ENCODE data around the gene EXOC6B. TPM values are rescaled to one million over a fixed set of nuclear protein-coding genes. Genes with fewer than 3 reads are reported as not detected.
A peak's percentile ranks its signal among the peaks of the same experiment; 100 is the strongest.

Gene EXOC6B
- polyA plus RNA-seq, 2 of the 4 experiments (the other 2 are of a cell fraction), result 15.5 to 24.7 TPM

DNA sequence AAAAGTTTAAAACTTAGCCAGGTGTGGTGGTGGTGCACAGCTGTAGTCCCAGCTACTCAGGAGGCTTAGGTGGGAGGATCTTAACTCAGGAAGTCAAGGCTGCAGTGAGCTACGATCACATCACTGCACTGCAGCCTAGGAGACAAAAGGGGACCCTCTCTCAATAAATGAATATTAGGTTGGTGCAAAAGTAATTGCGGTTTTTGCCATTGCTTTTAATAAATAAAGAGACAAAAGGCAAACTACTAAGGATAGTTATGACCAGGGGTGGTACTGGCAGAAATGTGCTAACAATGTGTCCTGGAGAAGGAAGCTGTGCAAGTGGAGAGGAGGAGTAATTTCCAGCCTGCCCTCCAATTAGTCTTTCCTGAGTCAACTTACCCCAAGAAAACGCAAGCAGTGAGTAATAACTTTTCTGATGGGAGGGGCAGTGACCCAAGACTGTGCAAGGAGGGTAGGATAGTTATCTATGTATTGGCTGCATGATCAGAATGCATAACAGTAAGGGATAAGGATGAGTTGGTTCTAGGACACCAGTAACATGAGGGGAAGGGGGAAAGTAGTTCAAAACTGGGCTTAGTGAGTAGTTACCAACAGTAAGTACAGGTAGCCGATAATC lies 1.5 kb downstream of the EXOC6B start:
- no peak for DNase-seq (ENCODE audit: low read depth in 1 of 2, low spot score in 1 of 2)
- ChIA-PET POLR2A (no interaction called here), CTCF (interaction anchor here (0.5 to 2.0 kb wide), 7 partner anchors 8 to 1521 kb away, joined by 3 to 10 read pairs (median 4); no protein-coding TSS in a partner anchor)
- no peak for ATAC-seq
- peak overlapping the region; percentile 90 for H3K4me2 ChIP-seq
- WGBS (ENCODE audit: missing lambda C conversion rate), result 72% methylated on average over 4 of the region's 4 CpGs
- H3K9me3 ChIP-seq, result no peaks in the 10 kb centered on the region
- TF ChIP-seq JUNB (IDR thresholded peaks at IDR 0.05), result no peak
- TF ChIP-seq TP53 (CRISPR knock-in tag; IDR thresholded peaks at IDR 0.05), result no peak
- no peak for TF ChIP-seq RNF2 (IDR thresholded peaks at IDR 0.05; ENCODE audit: borderline replicate concordance, low read depth)
- TF ChIP-seq NPAS2 (CRISPR knock-in tag; IDR thresholded peaks at IDR 0.05; ENCODE audit: borderline replicate concordance), result no peak
- TF ChIP-seq, protein P1, sequence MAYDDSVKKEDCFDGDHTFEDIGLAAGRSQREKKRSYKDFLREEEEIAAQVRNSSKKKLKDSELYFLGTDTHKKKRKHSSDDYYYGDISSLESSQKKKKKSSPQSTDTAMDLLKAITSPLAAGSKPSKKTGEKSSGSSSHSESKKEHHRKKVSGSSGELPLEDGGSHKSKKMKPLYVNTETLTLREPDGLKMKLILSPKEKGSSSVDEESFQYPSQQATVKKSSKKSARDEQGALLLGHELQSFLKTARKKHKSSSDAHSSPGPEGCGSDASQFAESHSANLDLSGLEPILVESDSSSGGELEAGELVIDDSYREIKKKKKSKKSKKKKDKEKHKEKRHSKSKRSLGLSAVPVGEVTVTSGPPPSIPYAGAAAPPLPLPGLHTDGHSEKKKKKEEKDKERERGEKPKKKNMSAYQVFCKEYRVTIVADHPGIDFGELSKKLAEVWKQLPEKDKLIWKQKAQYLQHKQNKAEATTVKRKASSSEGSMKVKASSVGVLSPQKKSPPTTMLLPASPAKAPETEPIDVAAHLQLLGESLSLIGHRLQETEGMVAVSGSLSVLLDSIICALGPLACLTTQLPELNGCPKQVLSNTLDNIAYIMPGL (CRISPR knock-in tag; IDR thresholded peaks at IDR 0.05; ENCODE audit: borderline replicate concordance), result no peak
- no peak for TF ChIP-seq HOXB5 (CRISPR knock-in tag; IDR thresholded peaks at IDR 0.05)
- TF ChIP-seq JUN (IDR thresholded peaks at IDR 0.05), result no peak
- TF ChIP-seq EHMT2 (IDR thresholded peaks at IDR 0.05; ENCODE audit: low read depth), result no peak
- TF ChIP-seq ZNF302 (CRISPR knock-in tag; IDR thresholded peaks at IDR 0.05), result no peak
- TF ChIP-seq KDM5A (IDR thresholded peaks at IDR 0.05), result no peak
- TF ChIP-seq, protein P2, sequence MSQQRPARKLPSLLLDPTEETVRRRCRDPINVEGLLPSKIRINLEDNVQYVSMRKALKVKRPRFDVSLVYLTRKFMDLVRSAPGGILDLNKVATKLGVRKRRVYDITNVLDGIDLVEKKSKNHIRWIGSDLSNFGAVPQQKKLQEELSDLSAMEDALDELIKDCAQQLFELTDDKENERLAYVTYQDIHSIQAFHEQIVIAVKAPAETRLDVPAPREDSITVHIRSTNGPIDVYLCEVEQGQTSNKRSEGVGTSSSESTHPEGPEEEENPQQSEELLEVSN (IDR thresholded peaks at IDR 0.05; ENCODE audit: borderline replicate concordance, low read depth), result no peak
- TF ChIP-seq FOSB (CRISPR knock-in tag; IDR thresholded peaks at IDR 0.05), result no peak
- TF ChIP-seq RFX5 (IDR thresholded peaks at IDR 0.05), result no peak
- TF ChIP-seq SREBF2 (IDR thresholded peaks at IDR 0.05), result no peak
- TF ChIP-seq, protein P3, sequence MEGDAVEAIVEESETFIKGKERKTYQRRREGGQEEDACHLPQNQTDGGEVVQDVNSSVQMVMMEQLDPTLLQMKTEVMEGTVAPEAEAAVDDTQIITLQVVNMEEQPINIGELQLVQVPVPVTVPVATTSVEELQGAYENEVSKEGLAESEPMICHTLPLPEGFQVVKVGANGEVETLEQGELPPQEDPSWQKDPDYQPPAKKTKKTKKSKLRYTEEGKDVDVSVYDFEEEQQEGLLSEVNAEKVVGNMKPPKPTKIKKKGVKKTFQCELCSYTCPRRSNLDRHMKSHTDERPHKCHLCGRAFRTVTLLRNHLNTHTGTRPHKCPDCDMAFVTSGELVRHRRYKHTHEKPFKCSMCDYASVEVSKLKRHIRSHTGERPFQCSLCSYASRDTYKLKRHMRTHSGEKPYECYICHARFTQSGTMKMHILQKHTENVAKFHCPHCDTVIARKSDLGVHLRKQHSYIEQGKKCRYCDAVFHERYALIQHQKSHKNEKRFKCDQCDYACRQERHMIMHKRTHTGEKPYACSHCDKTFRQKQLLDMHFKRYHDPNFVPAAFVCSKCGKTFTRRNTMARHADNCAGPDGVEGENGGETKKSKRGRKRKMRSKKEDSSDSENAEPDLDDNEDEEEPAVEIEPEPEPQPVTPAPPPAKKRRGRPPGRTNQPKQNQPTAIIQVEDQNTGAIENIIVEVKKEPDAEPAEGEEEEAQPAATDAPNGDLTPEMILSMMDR (IDR thresholded peaks at IDR 0.05), result no peak
- TF ChIP-seq MAZ (IDR thresholded peaks at IDR 0.05; ENCODE audit: borderline replicate concordance, low read depth, low read length), result no peak
- no peak for TF ChIP-seq CBX2 (IDR thresholded peaks at IDR 0.05; ENCODE audit: borderline replicate concordance, low read depth)
- no peak for TF ChIP-seq POLR2A (IDR thresholded peaks at IDR 0.05; ENCODE audit: low read length)
- TF ChIP-seq, protein P4, sequence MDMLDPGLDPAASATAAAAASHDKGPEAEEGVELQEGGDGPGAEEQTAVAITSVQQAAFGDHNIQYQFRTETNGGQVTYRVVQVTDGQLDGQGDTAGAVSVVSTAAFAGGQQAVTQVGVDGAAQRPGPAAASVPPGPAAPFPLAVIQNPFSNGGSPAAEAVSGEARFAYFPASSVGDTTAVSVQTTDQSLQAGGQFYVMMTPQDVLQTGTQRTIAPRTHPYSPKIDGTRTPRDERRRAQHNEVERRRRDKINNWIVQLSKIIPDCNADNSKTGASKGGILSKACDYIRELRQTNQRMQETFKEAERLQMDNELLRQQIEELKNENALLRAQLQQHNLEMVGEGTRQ (IDR thresholded peaks at IDR 0.05), result no peak
- TF ChIP-seq NR3C1 (IDR thresholded peaks at IDR 0.05), result no peak
- peak overlapping the region in 1 of 2 experiments; percentile 93; a peak in 2 of 6 replicates for H3K27ac ChIP-seq
- H3K4me3 ChIP-seq, result peak overlapping the region; percentile 66
- peaks cover 32% of the 10 kb centered on the region for H3K4me1 ChIP-seq
- no peak for FAIRE-seq

DNA sequence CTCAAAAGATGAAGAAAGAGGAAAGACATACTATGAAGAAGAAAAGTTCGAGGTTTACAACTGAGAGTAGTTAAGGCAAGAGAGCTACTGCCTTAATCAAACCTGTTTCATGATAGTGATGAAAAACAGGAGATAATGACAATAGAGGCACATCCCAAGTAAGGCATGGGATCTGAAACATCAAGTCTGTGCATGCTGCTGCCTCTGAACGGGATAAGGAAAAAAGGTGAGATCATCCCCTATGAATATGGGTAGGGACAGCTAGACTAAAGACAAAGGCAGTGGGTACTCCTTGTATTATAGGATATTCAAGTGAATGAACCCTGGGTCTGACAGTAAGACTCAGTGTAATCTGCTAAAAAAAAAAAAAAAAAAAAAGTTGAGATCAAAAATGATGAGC lies 3.0 kb downstream of the EXOC6B start:
- WGBS (ENCODE audit: missing lambda C conversion rate), result 69% methylated on average over 2 of the region's 2 CpGs
- H3K4me1 ChIP-seq, result peaks cover 29% of the 10 kb centered on the region

More for the DNA sequence above, 3.0 kb downstream of the EXOC6B start:
- ATAC-seq, result no peak
- ChIA-PET POLR2A (no interaction called here), CTCF (interaction anchor here (0.8 to 3.6 kb wide), 4 partner anchors 36 to 70 kb away, joined by 3 to 21 read pairs (median 8); no protein-coding TSS in a partner anchor)
- Histone ChIP-seq H3K9me3 (no peaks in the 10 kb centered on the region), H3K4me2 (no peak overlapping the region), H3K4me3 (no peak overlapping the region), H3K27ac (no peak overlapping the region)
- no peak for FAIRE-seq
- TF ChIP-seq RFX5 (IDR thresholded peaks at IDR 0.05) (no peak), HDAC2 (IDR thresholded peaks at IDR 0.05) (no peak), EHF (CRISPR knock-in tag; IDR thresholded peaks at IDR 0.05) (no peak), CBX2 (IDR thresholded peaks at IDR 0.05; ENCODE audit: borderline replicate concordance, low read depth) (no peak), ESRRA (IDR thresholded peaks at IDR 0.05; ENCODE audit: borderline replicate concordance, low read length) (no peak), TFCP2L1 (CRISPR knock-in tag; IDR thresholded peaks at IDR 0.05) (no peak)
- TF ChIP-seq, protein P5, sequence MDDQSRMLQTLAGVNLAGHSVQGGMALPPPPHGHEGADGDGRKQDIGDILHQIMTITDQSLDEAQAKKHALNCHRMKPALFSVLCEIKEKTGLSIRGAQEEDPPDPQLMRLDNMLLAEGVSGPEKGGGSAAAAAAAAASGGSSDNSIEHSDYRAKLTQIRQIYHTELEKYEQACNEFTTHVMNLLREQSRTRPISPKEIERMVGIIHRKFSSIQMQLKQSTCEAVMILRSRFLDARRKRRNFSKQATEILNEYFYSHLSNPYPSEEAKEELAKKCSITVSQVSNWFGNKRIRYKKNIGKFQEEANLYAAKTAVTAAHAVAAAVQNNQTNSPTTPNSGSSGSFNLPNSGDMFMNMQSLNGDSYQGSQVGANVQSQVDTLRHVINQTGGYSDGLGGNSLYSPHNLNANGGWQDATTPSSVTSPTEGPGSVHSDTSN (IDR thresholded peaks at IDR 0.05), result no peak
- DNase-seq (ENCODE audit: low read depth in 1 of 2, low spot score in 1 of 2), result no peak
